HG03521 (cell line): ENCODE measurements around the gene DMXL1.
A peak's percentile ranks its signal among the peaks of the same experiment; 100 is the strongest.

Source experiments
- ATAC-seq: cut with Tn5 transposase; IDR thresholded peaks from one replicate; pipeline ENCODE4 v1.9.1; 2021; ENCODE audit warnings: mild to moderate bottlenecking, moderate library complexity; ENCODE audit not compliant: unreplicated experiment

DMXL1 gene

GRCh38 chr5:119268387-119269060 lies 197.6 kb downstream of the DMXL1 start:
- ATAC-seq = peak; percentile 91

DNA sequence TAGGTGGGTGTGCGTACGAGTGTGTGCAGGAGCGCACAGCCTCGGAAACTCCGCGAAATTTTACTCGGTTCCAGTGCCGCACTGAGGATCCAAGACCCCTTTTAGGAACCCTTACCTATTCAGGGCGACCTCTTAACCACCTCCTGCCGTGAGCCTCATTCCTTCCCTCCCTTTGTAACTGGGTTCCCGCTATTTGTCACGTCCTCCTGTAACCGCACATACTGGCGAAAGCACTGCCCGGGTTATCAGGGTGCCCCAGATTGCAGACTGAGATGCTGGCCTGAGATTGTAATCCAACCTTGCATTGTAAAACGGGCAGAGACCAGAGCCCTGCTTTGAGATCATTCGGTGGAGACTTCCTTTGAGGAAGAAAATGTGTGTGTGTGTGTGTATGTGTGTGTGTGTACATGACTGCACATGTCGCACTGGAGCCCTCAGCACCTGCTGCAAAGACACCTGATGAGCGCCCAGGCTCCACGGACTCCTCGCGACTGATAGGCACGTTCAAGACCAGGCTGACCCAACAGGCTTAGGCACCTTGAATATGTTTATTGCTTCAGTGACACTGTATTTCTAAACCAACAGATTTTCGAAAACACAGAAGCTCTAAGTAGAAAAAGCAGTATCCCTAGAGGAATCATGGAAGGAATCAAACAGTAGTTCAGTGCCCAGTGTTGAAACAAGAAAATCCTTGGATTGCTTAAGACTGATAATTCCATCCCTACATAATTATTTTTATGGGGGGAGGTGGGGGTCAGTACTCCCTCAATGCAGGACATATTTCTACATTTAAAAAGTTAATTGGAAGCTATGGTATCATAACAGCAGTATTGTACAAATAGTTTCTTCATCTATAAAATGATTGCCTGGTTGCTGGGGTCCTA lies 198.4 kb downstream of the DMXL1 start:
- ATAC-seq = peak; percentile 1

- ATAC-seq = no peak
Measured at GRCh38 chr5:119270121-119270565, 199.3 kb downstream of the DMXL1 start.

DNA sequence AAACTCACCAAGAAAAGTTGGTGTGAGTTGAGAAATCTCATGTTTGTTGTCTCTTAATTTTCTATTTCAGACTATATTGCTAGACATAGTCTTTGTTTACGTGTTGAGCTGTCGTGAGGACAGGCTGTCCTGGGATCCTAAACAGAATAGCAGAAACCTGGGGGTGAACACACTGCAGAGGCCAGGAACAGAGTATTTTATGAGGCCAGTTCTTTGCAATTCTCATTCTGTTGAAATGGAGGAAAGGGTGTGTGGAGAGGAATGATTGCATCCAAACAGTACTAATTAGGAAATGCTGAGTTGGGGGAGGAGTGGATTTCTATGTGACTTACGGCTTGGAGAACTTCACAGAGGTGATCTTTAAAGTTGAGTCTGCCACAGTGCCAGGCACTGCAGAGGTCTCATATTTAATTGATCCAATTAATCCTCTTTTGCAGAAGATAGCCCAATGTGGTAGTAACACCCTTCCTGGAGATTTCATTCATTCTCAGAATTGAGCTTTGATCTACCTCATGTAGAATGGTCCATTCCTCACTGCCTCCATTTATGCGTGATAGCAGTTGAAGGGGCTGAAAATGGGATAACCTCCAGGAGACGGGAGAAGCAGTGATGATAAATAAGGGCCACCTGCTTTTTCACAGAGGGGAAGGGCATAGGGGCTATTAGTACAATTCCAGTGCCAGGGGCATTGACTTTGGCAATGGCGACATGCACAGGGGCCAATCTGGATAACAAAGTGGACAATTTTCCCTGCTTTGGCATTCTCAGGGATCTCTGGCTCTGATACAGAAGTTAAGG lies 200.3 kb downstream of the DMXL1 start:
- ATAC-seq = no peak

DNA sequence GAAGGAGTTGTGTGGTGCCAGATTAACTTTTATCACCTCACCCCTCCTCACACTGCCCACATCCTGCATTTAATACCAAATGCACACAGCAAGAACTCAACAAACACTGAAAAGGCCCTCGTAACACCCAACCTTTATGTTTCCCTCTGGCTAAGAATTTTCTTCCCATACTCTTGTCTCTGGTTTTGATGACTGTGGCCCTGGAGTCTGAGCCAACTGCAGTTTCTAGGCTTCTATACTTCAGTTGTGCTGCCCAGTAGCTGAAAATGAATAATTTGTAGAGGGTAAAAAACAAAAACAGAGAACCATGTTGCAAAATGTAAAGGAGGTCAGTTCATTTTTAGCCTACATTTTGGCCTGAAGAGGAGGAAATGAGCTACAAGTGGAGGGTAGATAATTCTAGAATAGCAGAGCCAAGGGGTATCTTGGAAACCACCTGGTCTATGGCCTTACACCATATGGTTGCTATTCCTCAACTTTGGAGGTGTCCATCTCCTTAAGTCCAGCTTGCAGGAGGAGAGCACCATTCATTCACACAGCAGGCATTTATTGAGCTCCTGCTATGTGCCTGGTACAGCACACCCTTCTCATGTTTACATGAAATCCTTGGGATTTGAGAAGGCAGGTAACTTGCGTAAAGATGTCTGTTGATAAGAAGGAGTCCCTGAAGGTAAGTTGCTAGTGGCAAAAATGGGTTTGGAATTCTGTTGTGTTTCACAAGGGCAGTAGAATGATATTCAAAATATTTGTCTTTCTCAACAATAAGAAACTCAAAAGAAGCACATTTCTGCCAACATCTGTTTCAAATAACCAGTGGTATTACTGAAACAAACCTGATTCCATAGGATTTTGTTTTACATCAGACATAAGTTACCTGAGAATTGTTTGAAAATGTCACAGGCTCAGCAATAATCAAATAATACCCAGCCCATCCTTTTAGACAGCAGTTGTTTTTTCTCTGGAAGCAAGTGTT lies 201.2 kb downstream of the DMXL1 start:
- ATAC-seq = no peak

DNA sequence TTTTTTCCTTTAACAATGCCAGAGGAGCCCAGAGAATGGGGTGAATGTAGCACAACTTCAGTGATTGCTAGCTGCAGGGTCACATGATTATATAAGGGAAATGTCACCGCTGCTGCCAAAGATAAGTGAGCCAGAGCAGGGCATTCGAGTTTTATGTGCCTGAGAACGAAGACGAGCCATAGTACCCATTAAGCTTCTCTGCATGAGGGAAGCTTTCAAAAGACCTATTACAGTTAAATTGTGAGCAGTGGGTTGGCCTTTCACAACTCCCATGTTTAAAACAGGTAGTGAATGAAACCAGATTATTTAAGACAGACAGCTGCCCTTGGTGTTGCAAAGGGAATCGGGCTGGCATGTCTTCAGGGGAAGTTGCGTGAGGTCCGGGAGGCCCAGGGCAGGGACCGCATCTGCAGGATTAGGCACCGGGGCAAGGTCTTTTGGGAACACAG lies 202.5 kb downstream of the DMXL1 start:
- no peak for ATAC-seq

- no peak for ATAC-seq
Measured at GRCh38 chr5:119274030-119274766, 203.3 kb downstream of the DMXL1 start.

DNA sequence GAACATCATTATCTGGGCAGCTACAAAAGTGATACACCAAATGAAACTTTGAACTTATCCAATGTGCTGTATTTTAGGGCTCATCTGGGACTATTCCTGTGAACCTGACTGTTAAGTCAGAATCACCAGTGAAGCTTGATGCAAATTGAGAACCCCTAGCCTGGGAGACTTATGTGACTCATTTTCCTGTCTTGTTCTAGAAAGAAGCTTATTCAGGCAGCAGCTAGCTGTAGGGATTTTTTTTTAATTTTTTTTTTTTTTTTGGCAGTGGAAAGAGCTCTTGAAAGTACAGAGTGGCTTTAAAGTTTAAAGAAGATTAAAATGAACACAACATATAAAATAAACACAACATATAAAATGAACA lies 203.9 kb downstream of the DMXL1 start:
- ATAC-seq = no peak

GRCh38 chr5:119275146-119275545 lies 204.3 kb downstream of the DMXL1 start:
- peak; percentile 3 for ATAC-seq

GRCh38 chr5:119275601-119276173 lies 204.8 kb downstream of the DMXL1 start:
- peak; percentile 64 for ATAC-seq

GRCh38 chr5:119276978-119277377 lies 206.1 kb downstream of the DMXL1 start:
- ATAC-seq = peak; percentile 33

GRCh38 chr5:119279093-119279492 lies 208.2 kb downstream of the DMXL1 start:
- no peak for ATAC-seq

- ATAC-seq = no peak
Measured at GRCh38 chr5:119280380-119280779, 209.5 kb downstream of the DMXL1 start.

GRCh38 chr5:119282628-119283027 lies 211.7 kb downstream of the DMXL1 start:
- no peak for ATAC-seq

DNA sequence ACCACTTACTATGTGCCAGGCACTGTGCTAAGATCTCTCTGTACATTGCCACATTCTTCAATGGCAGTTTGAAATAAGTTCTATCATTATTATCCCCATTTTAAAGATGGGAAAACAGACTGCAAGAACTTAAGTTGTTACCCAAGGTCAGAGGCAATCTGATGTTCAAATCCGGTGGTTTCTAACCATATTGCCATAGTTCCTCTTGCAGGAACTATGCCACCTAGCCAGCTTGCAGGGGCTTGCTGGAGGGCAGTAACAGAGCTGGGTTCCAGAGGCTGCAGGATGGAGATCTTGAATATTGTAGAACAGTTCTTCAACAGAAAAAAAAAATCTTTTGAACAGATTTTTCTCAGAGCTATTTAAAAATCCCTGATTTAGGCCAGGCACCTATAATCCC lies 213.1 kb downstream of the DMXL1 start:
- no peak for ATAC-seq

DNA sequence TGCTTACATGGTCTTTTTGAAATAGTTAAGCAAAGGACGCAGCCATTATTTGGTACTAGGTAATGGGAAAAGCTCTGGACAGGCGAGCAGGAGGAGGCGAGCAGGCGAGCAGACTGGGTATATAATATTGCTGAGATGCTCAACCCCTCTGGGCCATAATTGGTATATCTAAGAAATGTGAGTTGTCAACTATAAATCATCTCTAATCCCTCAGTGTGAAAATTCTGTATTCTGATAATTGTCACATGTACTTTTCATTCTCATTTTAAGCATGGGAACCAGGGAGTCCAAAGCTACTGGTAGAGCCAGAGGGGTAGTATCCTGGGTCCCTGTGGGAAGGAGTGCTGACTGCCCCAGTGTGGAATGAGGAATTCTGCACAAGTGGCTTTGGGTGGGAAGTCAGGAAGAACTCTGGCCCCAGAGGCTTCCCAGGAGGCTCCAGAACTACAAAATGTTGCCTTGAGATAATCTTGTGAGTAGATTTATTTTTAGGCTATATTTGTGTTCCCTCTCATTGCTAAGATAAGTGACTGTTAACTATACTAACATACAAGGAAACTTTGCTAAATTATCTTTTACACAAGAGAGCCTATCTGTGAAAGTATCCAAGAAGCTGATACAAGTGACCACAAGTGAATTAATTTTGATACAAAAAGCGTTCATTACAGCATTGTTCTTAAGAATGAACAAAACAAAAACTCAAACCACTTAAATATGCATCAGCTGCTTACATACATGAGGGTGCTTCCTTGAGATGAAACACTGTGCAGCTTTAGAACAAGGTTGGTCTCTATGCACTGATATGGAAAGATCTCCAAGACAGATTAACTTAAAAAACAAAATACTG lies 214.4 kb downstream of the DMXL1 start:
- ATAC-seq = no peak

GRCh38 chr5:119286511-119287488 lies 215.9 kb downstream of the DMXL1 start:
- peak; percentile 0 for ATAC-seq
